A673 (cell line): ENCODE measurements around the gene EFNA5. TPM values are rescaled to one million over a fixed set of nuclear protein-coding genes. Genes with fewer than 3 reads are reported as not detected.

Experiments
- BruUV-seq: library from RNA; stranded (reverse); fragments of 400-500 nt; replicated peaks from 2 replicates; lab custom pipeline; 2021; lab: Mats Ljungman, UMichigan
- CTCF ChIA-PET: fragments of 300-600 bp; sonication (Branson Sonifier 250); formaldehyde crosslinking; loops from one replicate; lab custom pipeline; 2022; ENCODE audit warnings: antibody characterized with exemption; lab: Charles Lee
- POLR2A ChIA-PET: fragments of 300-600 bp; sonication (Branson Sonifier 250); formaldehyde crosslinking; loops from one replicate; lab custom pipeline; 2022; ENCODE audit warnings: antibody characterized with exemption; ENCODE audit not compliant: low non-redundant PET; lab: Charles Lee
- DNase-seq: peaks from one replicate; pipeline ENCODE4 v3.0.0-alpha.2; 2015; ENCODE audit warnings: low spot score
- H3K27ac ChIP-seq: fragments of 200-600 bp; sonication (generic); 2 replicates; pipeline ENCODE4 v1.5.1; 2016; ENCODE audit warnings: mixed run types, low read depth, mild to moderate bottlenecking, mixed read lengths, antibody characterized with exemption, low read length; ENCODE audit not compliant: poor library complexity, severe bottlenecking
- H3K27me3 ChIP-seq: fragments of 200-600 bp; sonication (generic); replicated peaks from 2 replicates; pipeline ENCODE4 v1.6.1; 2017; ENCODE audit warnings: mixed run types, low read depth, mild to moderate bottlenecking, mixed read lengths, antibody characterized with exemption, low read length; ENCODE audit not compliant: insufficient read depth, poor library complexity
- H3K36me3 ChIP-seq: fragments of 200-600 bp; sonication (generic); 2 replicates; pipeline ENCODE4 v1.6.1; 2016; ENCODE audit warnings: mixed run types, mild to moderate bottlenecking, mixed read lengths, antibody characterized with exemption, low read length; ENCODE audit not compliant: insufficient read depth, poor library complexity, severe bottlenecking
- H3K4me1 ChIP-seq: fragments of 200-600 bp; sonication (generic); 2 replicates; pipeline ENCODE4 v1.6.1; 2017; ENCODE audit warnings: mixed run types, mild to moderate bottlenecking, mixed read lengths, antibody characterized with exemption, low read length; ENCODE audit not compliant: insufficient read depth, poor library complexity, severe bottlenecking
- H3K4me3 ChIP-seq: fragments of 200-600 bp; sonication (generic); 2 replicates; pipeline ENCODE4 v1.5.1; 2016; ENCODE audit warnings: low read depth, mixed run types, mild to moderate bottlenecking, mixed read lengths, low read length; ENCODE audit not compliant: poor library complexity, severe bottlenecking
- H3K9me3 ChIP-seq: fragments of 200-600 bp; sonication (generic); 2 replicates; pipeline ENCODE4 v1.6.1; 2016; ENCODE audit warnings: mixed run types, low read depth, mild to moderate bottlenecking, mixed read lengths, antibody characterized with exemption, low read length; ENCODE audit not compliant: poor library complexity, severe bottlenecking
- CTCF ChIP-seq: fragments of 300-800, 200-600 bp; sonication (generic); conservative IDR thresholded peaks from 2 replicates; pipeline ENCODE4 v1.5.1; 2017; ENCODE audit warnings: low read depth, mild to moderate bottlenecking, antibody characterized with exemption, low read length, moderate library complexity, mixed read lengths
- EZH2 ChIP-seq: fragments of 200-600 bp; sonication (generic); IDR thresholded peaks from 2 replicates; pipeline ENCODE4 v1.6.1; 2017; ENCODE audit warnings: borderline replicate concordance, low read depth, mild to moderate bottlenecking, mixed read lengths, antibody characterized with exemption, low read length; ENCODE audit not compliant: poor library complexity, severe bottlenecking
- intact Hi-C: fragments of 100-400 bp; cut with micrococcal nuclease; formaldehyde crosslinking; loops from one replicate; pipeline ENCODE4 v1.10.0; 2022; ENCODE audit not compliant: unreplicated experiment
- total RNA-seq: library from RNA; stranded (reverse); gene quantifications from 2 replicates; pipeline ENCODE4 v1.2.3, GENCODE V29; 2021

The EFNA5 gene
- total RNA-seq, 1 experiment from 2014 or later, result 16.7 TPM

GRCh38 chr5:107464416-107464815, 206.3 kb downstream of the EFNA5 start:
- CTCF ChIA-PET, result no interaction called here
- no peak for DNase-seq
- intact Hi-C loops, result no loop called here
- TF ChIP-seq CTCF (no peak), EZH2 (no peak)
- POLR2A ChIA-PET, result no interaction called here
- H3K4me3 ChIP-seq, result no peak overlapping the region
- H3K27me3 ChIP-seq, result no peaks in the 10 kb centered on the region
- no peaks in the 10 kb centered on the region for H3K36me3 ChIP-seq
- BruUV-seq, result no TSS peak
- H3K9me3 ChIP-seq, result no peaks in the 10 kb centered on the region
- H3K4me1 ChIP-seq, result peaks cover 18% of the 10 kb centered on the region
- no peak overlapping the region for H3K27ac ChIP-seq

GRCh38 chr5:107463731-107464130, 207.0 kb downstream of the EFNA5 start:
- H3K36me3 ChIP-seq, result no peaks in the 10 kb centered on the region
- intact Hi-C loops, result no loop called here
- no peak overlapping the region for H3K4me3 ChIP-seq
- CTCF ChIA-PET, result no interaction called here
- DNase-seq, result no peak
- no peaks in the 10 kb centered on the region for H3K9me3 ChIP-seq
- POLR2A ChIA-PET, result no interaction called here
- no TSS peak for BruUV-seq
- H3K4me1 ChIP-seq, result peaks cover 13% of the 10 kb centered on the region
- TF ChIP-seq EZH2, result no peak
- no peak for TF ChIP-seq CTCF
- no peak overlapping the region for H3K27ac ChIP-seq
- no peaks in the 10 kb centered on the region for H3K27me3 ChIP-seq

DNA sequence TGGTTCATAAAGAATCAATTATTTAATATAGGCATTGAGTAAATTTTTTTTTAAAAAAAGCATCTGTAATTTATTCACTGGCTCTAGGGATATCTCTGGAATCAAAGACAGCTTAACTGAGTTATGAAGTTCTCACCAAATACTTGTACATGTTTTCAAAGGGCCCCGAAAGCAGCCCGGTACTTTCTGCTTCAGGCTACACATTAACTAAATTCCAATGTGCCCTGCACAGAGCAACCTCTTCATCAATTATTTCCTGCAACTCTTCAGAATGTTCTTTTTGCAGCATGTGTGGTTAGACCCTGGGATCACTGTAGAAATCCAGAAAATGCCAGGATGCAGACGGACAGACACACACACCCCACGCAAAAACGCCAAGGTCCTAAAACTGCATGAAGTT, 209.0 kb downstream of the EFNA5 start:
- TF ChIP-seq CTCF (no peak), EZH2 (no peak)

More for the DNA sequence above, 209.0 kb downstream of the EFNA5 start:
- ChIA-PET CTCF (no interaction called here), POLR2A (no interaction called here)
- DNase-seq, result no peak
- Histone ChIP-seq H3K4me1 (peaks cover 9% of the 10 kb centered on the region), H3K9me3 (no peaks in the 10 kb centered on the region), H3K27ac (no peak overlapping the region), H3K27me3 (no peaks in the 10 kb centered on the region), H3K4me3 (no peak overlapping the region), H3K36me3 (no peaks in the 10 kb centered on the region)
- BruUV-seq, result no TSS peak
- intact Hi-C loops, result no loop called here
